Measurements from ENCODE around the gene KCNK6.

KCNK6 gene

GRCh38 chr19:38373907-38374331 is 54.3 kb downstream of the KCNK6 start:
- no peaks in the 10 kb centered on the region for H3K9me3 Mint-ChIP-seq
- H3K4me3 Mint-ChIP-seq = peak overlapping the region; percentile 98
- DNase-seq (ENCODE audit: low spot score) = no peak
- H3K27me3 Mint-ChIP-seq (ENCODE audit: low read depth) = peaks cover 8% of the 10 kb centered on the region
- peaks cover 16% of the 10 kb centered on the region for H3K36me3 Mint-ChIP-seq (ENCODE audit: low read depth)
- peak overlapping the region; percentile 95 for H3K27ac Mint-ChIP-seq
- peaks cover 13% of the 10 kb centered on the region for H3K4me1 Mint-ChIP-seq (ENCODE audit: low read depth)

GRCh38 chr19:38374332-38375097 is 54.9 kb downstream of the KCNK6 start, which contains the start of gene PSMD8:
Gene PSMD8 (plus strand): TSS chr19:38374571. CDS start chr19:38374602, 31 bp downstream.
- Mint-ChIP-seq H3K27me3 (ENCODE audit: low read depth) (peaks cover 8% of the 10 kb centered on the region), H3K27ac (peak within 1 kb of the TSS; percentile 97), H3K4me1 (ENCODE audit: low read depth) (peaks cover 15% of the 10 kb centered on the region), H3K4me3 (peak within 1 kb of the TSS; percentile 98), H3K36me3 (ENCODE audit: low read depth) (peaks cover 20% of the 10 kb centered on the region), H3K9me3 (no peaks in the 10 kb centered on the region)
- DNase-seq (ENCODE audit: low spot score) = peak; percentile 99

GRCh38 chr19:38375098-38375493 is 55.5 kb downstream of the KCNK6 start:
- Mint-ChIP-seq H3K9me3 (no peaks in the 10 kb centered on the region), H3K4me3 (peak overlapping the region; percentile 98), H3K27me3 (ENCODE audit: low read depth) (peaks cover 8% of the 10 kb centered on the region), H3K27ac (peak overlapping the region; percentile 97), H3K36me3 (ENCODE audit: low read depth) (peaks cover 24% of the 10 kb centered on the region), H3K4me1 (ENCODE audit: low read depth) (peaks cover 16% of the 10 kb centered on the region)
- DNase-seq (ENCODE audit: low spot score) = no peak

- Mint-ChIP-seq H3K4me3 (peak overlapping the region; percentile 98), H3K4me1 (ENCODE audit: low read depth) (peaks cover 16% of the 10 kb centered on the region), H3K36me3 (ENCODE audit: low read depth) (peaks cover 27% of the 10 kb centered on the region), H3K9me3 (no peaks in the 10 kb centered on the region), H3K27ac (peak overlapping the region; percentile 97), H3K27me3 (ENCODE audit: low read depth) (peaks cover 6% of the 10 kb centered on the region)
- no peak for DNase-seq (ENCODE audit: low spot score)
Observed at GRCh38 chr19:38375748-38376147, 56.1 kb downstream of the KCNK6 start.

- Mint-ChIP-seq H3K4me1 (ENCODE audit: low read depth) (peaks cover 16% of the 10 kb centered on the region), H3K27ac (peak overlapping the region; percentile 36), H3K36me3 (ENCODE audit: low read depth) (peaks cover 33% of the 10 kb centered on the region), H3K9me3 (no peaks in the 10 kb centered on the region), H3K4me3 (peak overlapping the region; percentile 98), H3K27me3 (ENCODE audit: low read depth) (peaks cover 2% of the 10 kb centered on the region)
- no peak for DNase-seq (ENCODE audit: low spot score)
Observed at GRCh38 chr19:38376576-38376975, 56.9 kb downstream of the KCNK6 start.

- Mint-ChIP-seq H3K27me3 (ENCODE audit: low read depth) (no peaks in the 10 kb centered on the region), H3K4me3 (no peak overlapping the region), H3K36me3 (ENCODE audit: low read depth) (peaks cover 38% of the 10 kb centered on the region), H3K4me1 (ENCODE audit: low read depth) (peaks cover 16% of the 10 kb centered on the region), H3K9me3 (no peaks in the 10 kb centered on the region), H3K27ac (no peak overlapping the region)
- no peak for DNase-seq (ENCODE audit: low spot score)
Observed at GRCh38 chr19:38377052-38377451, 57.4 kb downstream of the KCNK6 start.

- Mint-ChIP-seq H3K27me3 (ENCODE audit: low read depth) (no peaks in the 10 kb centered on the region), H3K36me3 (ENCODE audit: low read depth) (peaks cover 53% of the 10 kb centered on the region), H3K27ac (no peak overlapping the region), H3K4me1 (ENCODE audit: low read depth) (peaks cover 16% of the 10 kb centered on the region), H3K9me3 (no peaks in the 10 kb centered on the region), H3K4me3 (no peak overlapping the region)
- DNase-seq (ENCODE audit: low spot score) = no peak
Observed at GRCh38 chr19:38378866-38379265, 59.2 kb downstream of the KCNK6 start.

GRCh38 chr19:38381138-38381537 is 61.5 kb downstream of the KCNK6 start:
- Mint-ChIP-seq H3K36me3 (ENCODE audit: low read depth) (peaks cover 55% of the 10 kb centered on the region), H3K4me1 (ENCODE audit: low read depth) (peaks cover 8% of the 10 kb centered on the region), H3K4me3 (no peak overlapping the region), H3K27me3 (ENCODE audit: low read depth) (no peaks in the 10 kb centered on the region), H3K27ac (no peak overlapping the region), H3K9me3 (no peaks in the 10 kb centered on the region)
- DNase-seq (ENCODE audit: low spot score) = no peak
